ENCODE data around the gene PRPF38A. TPM values are rescaled to one million over a fixed set of nuclear protein-coding genes. Genes with fewer than 3 reads are reported as not detected.

PRPF38A gene
- total and polyA plus RNA-seq, 4 donors, result 13.6 to 37.9 (median 27.6) TPM

DNA sequence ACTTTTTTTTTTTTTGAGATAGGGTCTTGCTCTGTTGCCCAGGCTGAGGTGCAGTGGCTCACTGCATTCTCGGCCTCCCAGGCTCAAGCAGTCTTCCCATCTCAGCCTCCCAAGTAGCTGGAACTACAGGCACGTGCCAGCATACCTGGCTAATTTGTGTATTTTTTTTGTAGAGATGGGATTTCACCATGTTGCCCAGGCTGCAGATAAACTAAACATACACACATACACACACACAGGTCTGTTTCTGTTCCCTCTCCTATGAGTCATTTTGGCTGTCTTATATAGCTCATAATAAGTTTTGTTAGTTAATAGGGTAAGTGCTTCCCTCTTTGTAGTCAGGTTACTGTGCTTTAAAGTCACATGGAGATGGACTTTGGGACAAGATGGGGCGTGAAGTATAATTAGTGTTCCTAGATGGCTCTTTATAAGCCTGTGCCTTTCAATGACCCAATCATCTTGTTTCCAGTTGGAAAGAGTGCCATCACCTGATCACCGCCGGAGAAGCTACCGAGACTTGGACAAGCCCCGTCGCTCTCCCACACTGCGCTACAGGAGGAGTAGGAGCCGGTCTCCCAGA lies 9.1 kb downstream of the PRPF38A start:
- Histone ChIP-seq H3K4me1 (ENCODE audit: control insufficient read depth in 5 of 5, insufficient read depth in 5 of 5, low read length in 5 of 5) (no peaks in the 10 kb centered on the region), H3K9ac (ENCODE audit: insufficient read depth in 1 of 2, low read length in 2 of 2) (no peak overlapping the region), H3K4me3 (no peak overlapping the region), H3K27ac (ENCODE audit: low read depth in 1 of 2, low read length in 1 of 2) (no peak overlapping the region), H3K9me3 (ENCODE audit: control insufficient read depth in 4 of 4, insufficient read depth in 3 of 4, low read length in 3 of 4) (no peaks in the 10 kb centered on the region), H3K36me3 (ENCODE audit: control insufficient read depth in 4 of 4, insufficient read depth in 4 of 4, low read length in 4 of 4) (peaks cover 35 to 65% (median 52%) of the 10 kb centered on the region in 4 donors), H3K27me3 (ENCODE audit: control insufficient read depth in 3 of 3, insufficient read depth in 3 of 3, low read length in 2 of 3) (no peaks in the 10 kb centered on the region)
- ATAC-seq (ENCODE audit: insufficient read depth, low FRiP score) (no peak), DNase-seq (no peak)
- TF ChIP-seq, protein P1, sequence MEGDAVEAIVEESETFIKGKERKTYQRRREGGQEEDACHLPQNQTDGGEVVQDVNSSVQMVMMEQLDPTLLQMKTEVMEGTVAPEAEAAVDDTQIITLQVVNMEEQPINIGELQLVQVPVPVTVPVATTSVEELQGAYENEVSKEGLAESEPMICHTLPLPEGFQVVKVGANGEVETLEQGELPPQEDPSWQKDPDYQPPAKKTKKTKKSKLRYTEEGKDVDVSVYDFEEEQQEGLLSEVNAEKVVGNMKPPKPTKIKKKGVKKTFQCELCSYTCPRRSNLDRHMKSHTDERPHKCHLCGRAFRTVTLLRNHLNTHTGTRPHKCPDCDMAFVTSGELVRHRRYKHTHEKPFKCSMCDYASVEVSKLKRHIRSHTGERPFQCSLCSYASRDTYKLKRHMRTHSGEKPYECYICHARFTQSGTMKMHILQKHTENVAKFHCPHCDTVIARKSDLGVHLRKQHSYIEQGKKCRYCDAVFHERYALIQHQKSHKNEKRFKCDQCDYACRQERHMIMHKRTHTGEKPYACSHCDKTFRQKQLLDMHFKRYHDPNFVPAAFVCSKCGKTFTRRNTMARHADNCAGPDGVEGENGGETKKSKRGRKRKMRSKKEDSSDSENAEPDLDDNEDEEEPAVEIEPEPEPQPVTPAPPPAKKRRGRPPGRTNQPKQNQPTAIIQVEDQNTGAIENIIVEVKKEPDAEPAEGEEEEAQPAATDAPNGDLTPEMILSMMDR (IDR thresholded peaks at IDR 0.05; ENCODE audit: control extremely low read depth, extremely low read depth), result no peak
- 97 to 98% methylated on average over 10 of the region's 10 CpGs for WGBS, 2 donors

DNA sequence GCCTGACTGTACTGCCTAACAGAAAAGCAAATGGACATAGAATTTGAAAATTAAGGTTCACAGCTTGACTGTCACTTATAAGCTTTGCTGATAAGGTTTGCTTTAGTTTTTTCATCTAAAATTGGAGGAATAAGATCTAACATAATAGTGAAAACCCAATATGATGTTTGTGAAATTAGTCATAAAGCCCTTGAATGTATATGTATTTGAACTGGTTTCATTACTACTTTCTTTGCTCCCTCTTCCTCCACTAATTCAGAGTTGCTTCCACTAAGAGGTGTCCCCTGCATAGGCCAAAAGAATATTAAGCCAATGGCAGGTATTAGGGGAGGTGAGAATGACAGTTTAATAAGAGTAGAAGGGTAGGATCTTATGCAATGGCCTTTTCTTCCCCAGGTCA lies 10.5 kb downstream of the PRPF38A start:
- Histone ChIP-seq H3K9me3 (ENCODE audit: control insufficient read depth in 4 of 4, insufficient read depth in 3 of 4, low read length in 3 of 4) (no peaks in the 10 kb centered on the region), H3K27me3 (ENCODE audit: control insufficient read depth in 3 of 3, insufficient read depth in 3 of 3, low read length in 2 of 3) (no peaks in the 10 kb centered on the region), H3K4me3 (no peak overlapping the region), H3K4me1 (ENCODE audit: control insufficient read depth in 5 of 5, insufficient read depth in 5 of 5, low read length in 5 of 5) (no peaks in the 10 kb centered on the region), H3K36me3 (ENCODE audit: control insufficient read depth in 4 of 4, insufficient read depth in 4 of 4, low read length in 4 of 4) (peaks cover 30 to 61% (median 46%) of the 10 kb centered on the region in 4 donors), H3K9ac (ENCODE audit: insufficient read depth in 1 of 2, low read length in 2 of 2) (no peak overlapping the region), H3K27ac (ENCODE audit: low read depth in 1 of 2, low read length in 1 of 2) (no peak overlapping the region)
- DNase-seq (no peak), ATAC-seq (ENCODE audit: insufficient read depth, low FRiP score) (no peak)
- TF ChIP-seq, protein P1 (IDR thresholded peaks at IDR 0.05; ENCODE audit: control extremely low read depth, extremely low read depth), result no peak

DNA sequence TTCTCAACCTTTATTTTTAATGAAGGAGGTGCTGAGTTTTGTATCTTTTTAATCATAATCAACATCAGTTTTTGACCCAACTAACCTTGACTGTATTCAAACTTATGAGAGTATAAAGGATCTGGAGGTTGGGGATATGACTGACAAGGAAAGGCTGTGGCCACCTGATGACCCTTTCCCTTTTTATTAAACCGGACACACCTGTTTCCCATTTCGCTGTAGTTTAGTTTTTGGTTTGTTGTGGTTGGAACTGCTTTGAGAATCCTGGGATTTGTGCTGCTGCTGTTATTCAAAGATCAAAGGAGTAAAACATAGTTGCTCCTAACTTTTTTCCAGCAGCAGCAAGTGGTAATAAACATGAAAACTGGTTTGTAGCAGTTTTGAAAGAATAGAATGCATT lies 12.4 kb downstream of the PRPF38A start:
- H3K9ac ChIP-seq (ENCODE audit: insufficient read depth in 1 of 2, low read length in 2 of 2), result no peak overlapping the region
- H3K9me3 ChIP-seq (ENCODE audit: control insufficient read depth in 4 of 4, insufficient read depth in 3 of 4, low read length in 3 of 4), result no peaks in the 10 kb centered on the region
- H3K36me3 ChIP-seq (ENCODE audit: control insufficient read depth in 4 of 4, insufficient read depth in 4 of 4, low read length in 4 of 4), result peaks cover 22 to 51% (median 37%) of the 10 kb centered on the region in 4 donors
- DNase-seq, result peak in 2 of 3 donors; percentile 9 to 27
- 80 to 92% methylated on average over 2 of the region's 2 CpGs for WGBS, 2 donors
- no peaks in the 10 kb centered on the region for H3K4me1 ChIP-seq (ENCODE audit: control insufficient read depth in 5 of 5, insufficient read depth in 5 of 5, low read length in 5 of 5)
- no peak overlapping the region for H3K4me3 ChIP-seq
- H3K27me3 ChIP-seq (ENCODE audit: control insufficient read depth in 3 of 3, insufficient read depth in 3 of 3, low read length in 2 of 3), result no peaks in the 10 kb centered on the region
- no peak overlapping the region for H3K27ac ChIP-seq (ENCODE audit: low read depth in 1 of 2, low read length in 1 of 2)
- TF ChIP-seq, protein P1 (IDR thresholded peaks at IDR 0.05; ENCODE audit: control extremely low read depth, extremely low read depth), result no peak
- ATAC-seq (ENCODE audit: insufficient read depth, low FRiP score), result no peak

DNA sequence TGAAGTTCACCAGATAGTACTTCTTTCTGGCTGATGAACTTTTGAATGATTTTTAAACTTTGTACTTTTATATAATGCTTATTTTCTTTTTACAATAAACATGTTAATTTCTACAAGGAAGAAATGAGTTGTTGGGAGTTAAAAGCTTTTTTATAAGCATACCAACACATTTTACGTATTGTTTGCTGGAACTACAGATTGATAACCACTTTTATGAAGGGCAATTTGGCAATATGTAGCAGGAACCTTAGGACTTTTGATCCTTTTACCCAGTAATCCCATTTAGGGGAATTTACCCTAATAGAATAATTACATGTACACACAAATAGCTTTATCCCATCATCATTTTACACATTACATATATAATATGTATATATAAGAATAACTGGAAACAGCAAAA lies 16.3 kb downstream of the PRPF38A start:
- Histone ChIP-seq H3K36me3 (ENCODE audit: control insufficient read depth in 4 of 4, insufficient read depth in 4 of 4, low read length in 4 of 4) (peaks cover 6 to 37% (median 16%) of the 10 kb centered on the region in 4 donors), H3K9me3 (ENCODE audit: control insufficient read depth in 4 of 4, insufficient read depth in 3 of 4, low read length in 3 of 4) (no peaks in the 10 kb centered on the region), H3K27ac (ENCODE audit: low read depth in 1 of 2, low read length in 1 of 2) (no peak overlapping the region), H3K9ac (ENCODE audit: insufficient read depth in 1 of 2, low read length in 2 of 2) (no peak overlapping the region), H3K27me3 (ENCODE audit: control insufficient read depth in 3 of 3, insufficient read depth in 3 of 3, low read length in 2 of 3) (no peaks in the 10 kb centered on the region), H3K4me1 (ENCODE audit: control insufficient read depth in 5 of 5, insufficient read depth in 5 of 5, low read length in 5 of 5) (peaks cover 0 to 8% (median 0%) of the 10 kb centered on the region in 5 donors), H3K4me3 (no peak overlapping the region)
- TF ChIP-seq, protein P1 (IDR thresholded peaks at IDR 0.05; ENCODE audit: control extremely low read depth, extremely low read depth), result no peak
- WGBS, 2 donors, result 95 to 100% methylated on average over 1 of the region's 1 CpG
- ATAC-seq (ENCODE audit: insufficient read depth, low FRiP score) (no peak), DNase-seq (no peak)
